ENCODE results near the gene MYO10.

Gene MYO10

DNA sequence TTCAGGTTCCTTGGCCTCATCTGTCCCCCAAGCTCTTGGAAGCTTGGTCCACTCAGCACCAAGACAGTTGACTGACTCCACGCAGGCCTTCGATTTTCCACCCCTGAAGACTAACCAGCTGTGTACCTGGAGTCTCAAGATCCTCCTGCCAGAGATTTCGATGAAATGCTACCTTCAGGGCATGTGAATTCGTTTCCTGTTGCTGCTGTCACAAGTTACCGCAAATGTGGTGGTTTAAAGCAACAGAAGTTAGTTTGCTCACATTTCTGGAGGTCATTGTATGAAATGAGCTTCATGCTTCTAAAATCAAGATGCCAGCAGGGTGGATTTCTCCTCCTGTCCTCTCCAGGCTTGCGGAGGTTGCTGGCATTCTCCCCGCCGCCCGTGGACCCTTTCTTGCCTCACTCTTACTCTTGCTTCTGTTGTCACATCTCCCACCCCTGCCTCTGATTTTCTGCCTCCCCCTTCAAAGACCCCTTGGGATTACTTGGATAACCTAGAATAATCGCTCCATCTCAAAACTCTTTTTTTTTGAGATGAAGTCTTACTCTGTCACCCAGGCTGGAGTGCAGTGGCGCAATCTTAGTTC lies 291.7 kb downstream of the MYO10 start:
- no peak overlapping the region for H3K4me3 ChIP-seq (ENCODE audit: low read depth, low read length)

DNA sequence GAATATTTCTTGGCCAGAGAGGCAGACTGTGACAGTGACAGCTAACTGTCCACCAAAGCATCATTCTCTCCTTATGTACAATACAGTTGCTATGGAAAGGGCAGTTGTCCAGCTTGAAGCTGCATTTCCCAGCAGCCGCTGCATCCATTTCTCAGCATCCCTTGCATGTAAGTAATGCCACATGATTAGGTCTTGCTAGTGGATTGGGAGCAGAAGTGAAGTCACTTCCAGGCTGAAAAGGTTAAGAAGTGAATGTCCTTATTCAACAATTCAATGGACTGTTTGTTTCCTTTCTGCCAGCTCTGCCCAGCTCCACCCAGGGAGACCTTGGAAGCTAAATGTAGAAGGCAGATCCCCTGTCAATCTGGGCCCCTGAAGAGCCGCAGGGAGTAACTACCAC lies 293.2 kb downstream of the MYO10 start:
- no peak overlapping the region for H3K4me3 ChIP-seq (ENCODE audit: low read depth, low read length)

DNA sequence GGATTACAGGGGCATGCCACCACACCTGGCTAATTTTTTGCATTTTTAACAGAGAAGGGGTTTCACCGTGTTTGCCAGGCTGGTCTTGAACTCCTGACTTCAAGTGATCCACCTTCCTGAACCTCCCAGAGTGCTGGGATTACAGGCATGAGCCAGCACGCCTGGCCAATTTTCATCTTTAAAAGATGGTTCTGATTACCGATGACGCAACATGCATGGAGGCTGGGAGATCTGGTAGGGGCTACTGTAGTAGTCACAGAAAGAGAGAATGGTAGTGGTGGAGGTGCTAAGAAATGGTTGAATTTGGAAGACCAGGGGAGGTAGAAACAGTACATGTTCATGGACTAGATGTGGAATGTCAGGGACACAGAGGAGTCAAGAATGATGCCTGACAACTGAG lies 296.9 kb downstream of the MYO10 start:
- no peak overlapping the region for H3K4me3 ChIP-seq (ENCODE audit: low read depth, low read length)

DNA sequence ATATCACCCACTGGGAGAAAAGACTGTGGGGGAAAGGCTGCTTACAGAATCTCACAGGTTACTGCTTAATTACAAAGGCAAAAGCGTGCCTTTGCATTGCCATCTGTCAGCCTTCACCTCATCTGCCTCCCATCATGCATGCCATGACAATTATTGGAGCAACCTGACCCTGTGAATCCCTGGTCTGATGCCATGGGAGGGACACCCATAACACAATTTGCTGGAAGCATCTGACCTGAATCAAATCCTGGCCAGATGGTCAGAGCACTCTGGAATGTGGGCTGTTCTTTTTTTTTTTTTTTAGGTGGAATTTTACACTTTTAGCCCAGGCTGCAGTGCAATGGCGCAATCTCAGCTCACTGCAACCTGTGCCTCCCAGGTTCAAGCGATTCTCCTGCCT lies 307.7 kb downstream of the MYO10 start:
- H3K4me3 ChIP-seq (ENCODE audit: low read depth, low read length) = no peak overlapping the region

DNA sequence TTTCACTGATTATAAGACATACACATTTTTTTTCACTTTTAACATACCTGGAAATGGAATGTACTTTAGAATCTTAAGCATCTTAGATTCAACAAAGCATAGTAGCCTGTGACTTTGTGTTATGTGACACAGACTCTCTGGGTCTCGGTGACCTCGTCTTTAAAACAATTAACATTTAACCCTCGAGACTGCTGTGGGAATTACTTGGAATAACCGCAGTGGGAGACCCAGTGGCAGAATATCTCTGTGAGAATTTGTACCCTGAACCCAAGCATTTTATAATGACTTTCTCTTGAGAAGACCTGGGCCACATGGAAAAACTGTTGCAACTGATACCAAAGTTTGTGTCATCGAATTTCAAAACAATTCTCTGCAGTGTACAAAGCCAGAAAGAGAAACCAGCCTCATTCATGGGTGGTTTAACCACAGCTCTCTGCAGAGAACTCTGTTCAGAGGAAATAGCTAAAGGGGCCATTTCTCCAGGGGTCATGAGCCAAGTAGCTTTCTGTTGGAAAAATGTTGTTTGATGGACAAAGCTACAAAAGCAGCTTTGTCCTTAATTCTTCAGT lies 309.3 kb downstream of the MYO10 start:
- H3K4me3 ChIP-seq (ENCODE audit: low read depth, low read length) = no peak overlapping the region

DNA sequence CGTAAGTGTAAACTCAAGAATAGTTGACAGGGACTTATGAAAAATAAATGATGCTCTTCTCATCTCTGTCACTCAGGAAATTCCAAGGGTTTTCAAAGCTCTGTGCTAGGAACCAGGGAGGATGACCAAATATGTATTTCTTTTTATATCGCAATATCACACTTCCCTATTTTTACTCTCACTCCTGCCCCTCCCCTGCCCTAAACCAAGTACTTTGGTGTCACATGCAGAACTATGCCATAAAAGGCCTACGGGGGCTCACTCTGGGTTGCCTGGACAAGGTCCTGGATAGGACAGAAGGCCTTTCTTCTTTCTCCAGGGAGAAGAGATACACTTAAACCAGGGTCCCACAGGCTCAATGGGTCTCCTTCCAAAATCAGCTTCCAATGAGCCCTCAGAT lies 311.0 kb downstream of the MYO10 start:
- no peak overlapping the region for H3K4me3 ChIP-seq (ENCODE audit: low read depth, low read length)

DNA sequence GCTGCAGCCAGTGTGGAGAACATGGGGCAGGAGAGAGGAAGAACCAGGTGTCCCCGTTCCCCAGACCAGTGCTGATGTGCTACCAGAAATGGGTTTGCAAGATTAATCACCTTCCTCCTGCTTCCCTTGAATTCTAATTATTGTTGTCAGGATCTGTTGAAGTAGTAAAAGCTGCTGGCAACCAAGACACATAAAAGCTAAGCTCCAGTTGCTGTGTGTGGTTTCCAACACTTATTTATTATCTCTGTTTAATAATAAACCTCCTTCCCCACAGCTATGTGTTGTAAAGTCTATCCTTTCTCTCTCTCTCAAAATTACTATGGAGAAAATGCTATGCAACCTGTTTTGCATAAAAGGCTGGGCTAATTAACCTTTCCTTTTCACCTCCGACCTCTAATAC lies 317.0 kb downstream of the MYO10 start:
- no peak overlapping the region for H3K4me3 ChIP-seq (ENCODE audit: low read depth, low read length)

DNA sequence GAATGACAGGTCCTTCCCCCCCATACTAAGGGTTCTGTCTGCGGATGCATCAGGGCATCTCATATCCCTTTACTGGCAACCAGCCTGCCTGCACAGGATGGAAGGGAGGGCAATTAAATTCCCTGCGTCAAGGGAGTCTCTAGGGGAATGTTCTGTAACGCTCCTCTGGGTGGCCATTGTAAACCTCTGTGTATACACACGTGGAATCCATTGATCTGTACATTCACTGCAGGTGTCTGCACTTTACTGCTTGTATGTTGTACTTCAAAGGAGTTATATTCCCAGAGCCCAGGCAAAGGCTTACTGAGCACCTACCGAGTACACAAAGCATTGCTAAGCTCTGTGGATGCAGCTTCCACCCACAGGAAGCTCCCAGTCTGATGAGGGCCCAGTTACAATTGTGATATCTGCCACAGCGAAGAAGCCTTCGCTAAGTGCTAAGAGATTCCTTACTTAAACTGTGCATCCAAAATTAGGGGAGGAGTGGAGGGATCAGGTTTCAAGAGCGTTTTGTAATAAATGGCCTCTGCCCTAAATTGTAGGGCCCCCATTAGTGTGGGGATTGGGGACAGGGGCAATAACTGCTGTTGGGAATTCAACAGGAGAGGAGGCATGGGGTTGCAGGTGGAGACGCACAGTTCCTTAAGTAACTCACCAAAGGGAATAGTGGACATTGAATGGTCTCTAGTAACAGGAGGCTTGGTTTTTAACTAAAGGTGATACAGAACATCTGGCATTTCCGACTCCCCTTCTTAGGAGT lies 317.8 kb downstream of the MYO10 start:
- H3K4me3 ChIP-seq (ENCODE audit: low read depth, low read length) = no peak overlapping the region

DNA sequence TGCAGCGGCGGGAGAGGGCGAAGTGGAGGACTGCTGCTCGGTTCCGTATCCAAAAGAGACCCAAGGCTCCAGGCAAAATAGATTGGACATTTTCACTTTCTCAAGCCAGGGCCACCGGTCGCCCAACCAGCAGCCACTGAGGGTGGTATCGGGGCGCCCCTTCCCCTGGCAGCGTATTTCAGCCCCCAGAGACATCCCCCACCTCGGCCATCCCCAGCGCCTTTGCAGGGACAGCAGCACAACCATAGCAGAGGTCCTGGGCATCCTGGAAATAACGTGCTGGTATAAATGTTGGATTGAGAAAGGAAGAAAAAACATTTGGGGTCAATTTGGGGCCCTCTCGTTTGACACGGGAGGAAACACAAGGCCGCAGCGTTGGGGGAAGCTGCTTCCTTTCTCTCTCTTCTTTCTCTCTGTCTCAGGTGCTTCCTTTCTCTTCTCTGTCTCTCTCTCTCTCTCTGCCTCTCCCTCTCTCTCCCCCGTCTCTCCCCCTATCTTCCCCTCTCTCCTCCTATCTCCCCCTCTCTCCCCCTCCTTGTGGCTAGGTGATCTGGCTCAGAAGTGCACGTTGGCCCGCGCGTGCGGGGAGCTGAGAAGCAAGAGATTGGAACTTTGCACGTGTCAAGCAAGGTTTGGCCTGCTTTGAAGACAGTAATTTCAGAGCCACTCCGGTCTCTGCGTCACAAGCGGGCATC lies 318.7 kb downstream of the MYO10 start:
- peak overlapping the region; percentile 51 for H3K4me3 ChIP-seq (ENCODE audit: low read depth, low read length)

DNA sequence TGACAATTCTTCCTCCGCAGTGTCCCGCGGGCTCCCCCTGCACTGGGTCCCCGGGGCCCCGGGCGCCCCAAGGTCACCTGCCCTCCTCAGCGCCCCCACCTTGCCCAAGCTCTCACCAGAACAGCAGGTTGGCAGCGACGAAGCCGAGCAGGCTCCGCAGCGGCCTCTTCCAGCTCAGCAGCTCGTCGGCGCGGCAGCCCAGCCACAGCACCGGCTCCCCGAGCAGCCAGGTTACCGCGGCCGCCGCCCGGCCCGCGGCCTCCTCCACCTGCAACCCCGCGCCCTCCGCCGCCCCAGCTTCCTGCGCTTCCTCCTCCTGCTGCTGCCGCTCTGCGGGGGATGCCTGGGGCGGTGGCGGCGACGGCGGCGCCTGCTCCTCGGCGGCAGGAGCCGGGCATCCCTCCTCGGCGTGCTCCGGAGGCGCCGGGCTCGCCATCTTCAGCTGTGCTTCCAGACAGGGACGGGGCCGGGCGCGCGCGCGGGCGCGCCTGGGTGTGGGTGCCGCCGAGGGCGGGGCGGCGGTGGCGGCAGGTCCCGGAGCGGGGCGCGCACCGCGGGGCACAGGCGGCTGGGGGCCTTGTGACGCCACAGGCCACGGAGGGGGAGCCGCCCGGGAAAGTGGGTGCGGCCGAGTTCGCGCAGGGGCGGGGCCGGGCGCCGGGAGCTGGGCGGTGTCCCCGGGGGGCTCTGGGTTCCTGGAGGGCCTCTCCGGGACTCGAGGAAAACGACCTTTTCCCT lies 319.4 kb downstream of the MYO10 start, which contains the start of gene RETREG1:
Gene RETREG1 (minus strand): TSS at position 462 of the 738 bp plus-strand sequence. CDS start 26 bp downstream, at position 436.
- peak within 1 kb of the TSS; percentile 51 for H3K4me3 ChIP-seq (ENCODE audit: low read depth, low read length)

DNA sequence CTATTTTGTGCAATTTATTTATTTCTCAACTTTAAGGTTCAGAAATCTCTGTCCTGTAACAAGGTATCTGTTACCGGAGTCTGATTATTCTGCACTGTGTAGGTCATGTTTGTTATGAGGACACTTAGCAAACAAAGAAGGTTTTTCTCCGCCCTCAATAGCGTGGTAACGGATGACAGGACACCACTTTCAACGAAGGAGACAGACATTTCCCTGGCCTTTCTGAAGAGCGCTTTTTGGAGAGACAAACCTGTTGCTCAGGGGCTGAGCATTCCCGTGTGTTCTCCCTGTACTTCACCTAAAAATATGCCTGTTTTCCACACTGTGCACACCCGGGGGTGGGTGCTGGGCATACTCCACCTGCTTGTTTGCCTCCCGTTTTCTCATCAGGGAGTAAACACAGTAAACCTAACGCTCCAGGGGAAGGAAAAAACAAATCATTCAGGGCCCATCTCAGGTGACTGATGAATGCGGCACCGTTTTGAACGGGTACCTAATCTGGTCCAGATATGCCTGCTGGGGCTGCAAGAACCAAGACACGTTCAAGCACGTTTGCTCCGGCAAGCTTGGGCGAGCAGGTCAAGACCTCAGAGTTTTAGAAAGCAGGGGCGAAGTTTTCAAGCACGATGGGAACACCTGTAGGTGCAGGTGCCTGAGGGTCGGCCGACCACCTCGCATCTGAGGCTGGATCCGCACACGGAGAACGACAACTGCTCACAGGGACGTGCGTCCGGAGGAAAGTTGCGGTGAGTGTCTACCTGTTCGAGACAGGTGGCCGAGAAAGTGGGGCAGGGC lies 320.1 kb downstream of the MYO10 start:
- peak overlapping the region; percentile 51 for H3K4me3 ChIP-seq (ENCODE audit: low read depth, low read length)

DNA sequence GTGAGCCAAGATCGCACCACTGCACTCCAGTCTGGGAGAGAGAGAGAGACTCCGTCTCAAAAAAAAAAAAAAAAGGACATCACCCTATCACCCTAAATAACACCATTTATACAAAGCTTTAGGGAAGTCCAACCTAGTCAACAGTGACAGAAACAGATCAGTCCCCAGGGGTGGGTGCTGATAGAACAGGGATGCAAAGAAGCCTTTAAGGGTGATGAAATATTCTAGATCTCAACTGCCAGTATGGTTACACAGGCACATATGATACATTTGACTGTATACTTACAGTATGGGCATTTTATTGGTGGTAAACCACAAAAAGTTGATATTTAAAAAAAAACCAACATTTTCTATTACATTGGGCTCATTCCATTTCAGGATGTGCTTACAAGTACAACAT lies 324.1 kb downstream of the MYO10 start:
- no peak overlapping the region for H3K4me3 ChIP-seq (ENCODE audit: low read depth, low read length)
